NCI-H128 (cell line): ENCODE results near the gene TMC8.

ENCODE experiments used
- DNase-seq: peaks from one replicate; lab custom pipeline; 2025; ENCODE audit not compliant: unreplicated experiment; lab: John Stamatoyannopoulos, UW

TMC8 gene

GRCh38 chr17:78174870-78175642 lies 44.5 kb downstream of the TMC8 start:
- DNase-seq, result no peak

GRCh38 chr17:78175643-78175981 lies 45.0 kb downstream of the TMC8 start:
- no peak for DNase-seq

GRCh38 chr17:78176548-78177025 lies 46.0 kb downstream of the TMC8 start:
- no peak for DNase-seq

- no peak for DNase-seq
Measured at GRCh38 chr17:78179372-78179771, 48.8 kb downstream of the TMC8 start.

GRCh38 chr17:78180083-78180482 lies 49.5 kb downstream of the TMC8 start:
- no peak for DNase-seq

- no peak for DNase-seq
Measured at GRCh38 chr17:78180508-78180907, 49.9 kb downstream of the TMC8 start.

GRCh38 chr17:78182504-78182903 lies 51.9 kb downstream of the TMC8 start:
- DNase-seq, result no peak

GRCh38 chr17:78183916-78184315 lies 53.3 kb downstream of the TMC8 start:
- DNase-seq, result no peak

- DNase-seq, result no peak
Measured at GRCh38 chr17:78184351-78184750, 53.8 kb downstream of the TMC8 start.

- DNase-seq, result no peak
Measured at GRCh38 chr17:78184868-78185267, 54.3 kb downstream of the TMC8 start.

- DNase-seq, result no peak
Measured at GRCh38 chr17:78185981-78186691, 55.6 kb downstream of the TMC8 start.

- peak; percentile 84 for DNase-seq
Measured at GRCh38 chr17:78186692-78187595, 56.4 kb downstream of the TMC8 start, which contains the start of the genes AFMID and TK1. AFMID (plus strand) TSS chr17:78187362; CDS start chr17:78187371, 9 bp downstream. TK1 (minus strand) TSS chr17:78187052; CDS start chr17:78186994, 58 bp downstream.
